ENCODE measurements around the gene CEACAM21.
A peak's percentile ranks its signal among the peaks of the same experiment; 100 is the strongest.
"Not testable (repeated sequence)": the region's sequence is repeated elsewhere in the genome, so short reads cannot be mapped to it uniquely, and the experiment has no call there.

Gene CEACAM21

DNA sequence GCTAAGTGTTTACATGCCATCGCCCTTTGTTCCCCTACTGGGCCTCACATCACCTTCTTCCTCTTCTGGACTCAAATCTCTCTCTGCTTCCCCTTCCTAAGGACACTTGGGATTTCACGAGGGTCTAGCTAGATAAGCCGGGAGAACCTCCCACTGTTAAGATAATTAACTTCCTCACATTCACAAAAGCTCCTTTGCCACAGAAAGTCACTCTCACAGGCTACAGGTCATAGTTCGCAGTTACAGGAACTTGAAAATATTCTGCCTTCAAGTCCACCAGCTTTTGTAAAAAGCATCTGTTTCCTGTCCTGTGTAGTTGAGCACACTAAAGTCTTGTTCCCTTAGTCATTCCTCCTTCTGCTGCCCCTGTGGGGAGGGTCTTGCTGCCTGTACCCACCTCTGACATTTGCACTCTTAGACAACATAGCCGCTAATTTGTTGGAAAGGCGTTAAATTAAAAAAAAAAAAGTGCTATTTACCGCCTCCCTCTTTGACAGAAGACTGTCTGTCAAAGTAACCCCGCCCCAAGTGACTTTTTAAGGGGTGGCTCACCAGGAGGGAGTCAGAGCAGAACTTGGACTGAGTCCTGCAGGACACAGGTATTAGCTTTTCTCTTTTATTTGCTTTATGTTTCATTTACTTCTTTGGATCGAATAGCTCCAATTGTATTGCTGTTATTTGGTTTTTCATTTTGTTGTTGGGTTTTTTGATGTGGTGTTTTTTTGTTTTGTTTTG is 26.8 kb upstream of the CEACAM21 start:
- peak; percentile 52 for DNase-seq (ENCODE audit: low read depth, low spot score)

- DNase-seq (ENCODE audit: low read depth, low spot score) = no peak
Observed at GRCh38 chr19:41549884-41550283, 26.1 kb upstream of the CEACAM21 start.

GRCh38 chr19:41551212-41551610 is 24.8 kb upstream of the CEACAM21 start:
- no peak for DNase-seq (ENCODE audit: low read depth, low spot score)

DNA sequence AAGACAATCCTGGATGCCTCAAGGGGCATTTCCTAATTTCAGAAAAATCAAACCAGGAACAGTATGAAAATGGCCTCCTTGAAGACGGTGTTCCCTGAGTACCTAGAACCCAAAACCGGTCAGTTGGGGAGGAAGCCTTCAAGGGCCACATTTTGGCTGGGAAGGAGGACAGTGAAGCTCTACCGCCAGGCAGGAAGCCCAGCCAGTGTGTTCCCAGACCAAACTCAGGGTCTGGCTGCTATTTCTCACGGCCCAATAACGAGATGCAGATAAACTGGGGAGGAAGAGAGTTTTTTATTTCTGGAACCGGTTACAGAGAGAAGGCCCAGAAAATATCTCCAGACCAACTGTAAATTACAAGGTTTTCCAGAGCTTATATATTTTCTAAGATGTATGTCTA is 24.3 kb upstream of the CEACAM21 start:
- no peak for DNase-seq (ENCODE audit: low read depth, low spot score)

- DNase-seq (ENCODE audit: low read depth, low spot score) = no peak
Observed at GRCh38 chr19:41552558-41552957, 23.4 kb upstream of the CEACAM21 start.

GRCh38 chr19:41553804-41554203 is 22.2 kb upstream of the CEACAM21 start:
- DNase-seq (ENCODE audit: low read depth, low spot score) = no peak

GRCh38 chr19:41554907-41555306 is 21.1 kb upstream of the CEACAM21 start:
- no peak for DNase-seq (ENCODE audit: low read depth, low spot score)

GRCh38 chr19:41555748-41556147 is 20.2 kb upstream of the CEACAM21 start:
- DNase-seq (ENCODE audit: low read depth, low spot score) = no peak

DNA sequence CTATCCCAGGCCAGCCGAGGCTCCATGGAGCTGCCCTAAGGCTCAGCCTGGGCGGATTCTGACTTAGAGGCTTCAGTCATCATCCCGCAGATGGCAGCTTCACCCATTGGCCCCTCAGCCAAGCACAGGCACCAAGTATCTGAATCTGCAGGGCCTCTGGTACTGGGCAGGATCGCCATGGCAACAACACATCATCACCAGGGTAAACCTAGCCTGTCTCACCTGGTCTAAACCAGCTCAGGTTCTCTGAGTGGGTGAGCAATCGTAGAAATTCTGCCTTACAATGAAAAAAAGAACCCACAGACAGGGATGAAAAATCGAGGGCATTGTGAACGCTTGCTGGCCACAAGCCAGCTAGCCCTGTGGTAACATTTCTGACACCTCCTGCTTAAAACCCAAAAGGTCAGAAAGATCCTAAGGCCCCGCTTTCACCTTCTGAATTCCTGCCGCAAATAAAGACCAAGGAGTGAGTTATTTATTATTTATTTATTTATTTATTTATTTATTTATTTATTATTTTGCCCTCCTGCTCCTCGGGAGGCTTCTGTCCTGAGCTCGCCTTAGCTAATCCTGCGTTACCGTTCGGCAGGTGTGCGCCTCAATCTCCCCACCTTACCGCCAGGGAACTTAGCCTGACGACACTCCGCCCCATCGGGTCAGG is 12.0 kb upstream of the CEACAM21 start:
- DNase-seq (ENCODE audit: low read depth, low spot score) = no peak

GRCh38 chr19:41564515-41565378 is 11.2 kb upstream of the CEACAM21 start:
- no peak for DNase-seq (ENCODE audit: low read depth, low spot score)

DNA sequence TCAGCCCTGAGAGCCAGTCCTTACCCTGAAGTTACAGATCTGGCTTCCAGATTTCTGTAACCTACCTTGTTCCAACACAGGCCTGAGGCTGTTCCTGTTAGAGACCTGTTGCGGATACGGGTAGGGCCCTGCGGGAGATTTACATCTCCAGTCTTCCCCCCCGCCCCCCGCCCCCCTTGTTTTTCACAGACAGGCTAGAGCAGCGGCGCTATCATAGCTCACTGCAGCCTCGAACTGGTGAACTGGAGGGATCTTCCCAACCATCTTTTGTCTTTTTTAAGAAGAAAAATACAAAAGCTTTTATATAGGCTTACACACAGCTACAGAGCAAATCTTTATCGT is 10.6 kb upstream of the CEACAM21 start:
- DNase-seq (ENCODE audit: low read depth, low spot score) = no peak

DNA sequence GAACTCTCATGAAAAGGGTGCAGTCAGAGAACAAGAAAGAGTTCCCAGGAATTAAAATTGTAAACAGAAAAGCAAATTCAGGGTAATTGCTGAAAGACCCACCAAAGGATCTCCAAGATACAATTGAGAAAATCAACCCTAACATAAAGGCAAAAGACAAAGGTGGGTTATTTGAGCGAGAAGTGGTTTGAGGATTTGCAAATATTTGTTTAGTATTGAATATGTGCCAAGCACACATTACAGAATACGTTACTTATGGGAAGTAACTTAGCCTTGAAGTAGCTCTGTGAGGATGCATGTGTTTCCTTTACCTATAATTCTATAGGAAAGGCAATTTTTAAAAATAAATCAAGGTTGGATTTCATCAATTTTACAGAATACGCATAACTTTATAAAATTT is 10.0 kb upstream of the CEACAM21 start:
- no peak for DNase-seq (ENCODE audit: low read depth, low spot score)

DNA sequence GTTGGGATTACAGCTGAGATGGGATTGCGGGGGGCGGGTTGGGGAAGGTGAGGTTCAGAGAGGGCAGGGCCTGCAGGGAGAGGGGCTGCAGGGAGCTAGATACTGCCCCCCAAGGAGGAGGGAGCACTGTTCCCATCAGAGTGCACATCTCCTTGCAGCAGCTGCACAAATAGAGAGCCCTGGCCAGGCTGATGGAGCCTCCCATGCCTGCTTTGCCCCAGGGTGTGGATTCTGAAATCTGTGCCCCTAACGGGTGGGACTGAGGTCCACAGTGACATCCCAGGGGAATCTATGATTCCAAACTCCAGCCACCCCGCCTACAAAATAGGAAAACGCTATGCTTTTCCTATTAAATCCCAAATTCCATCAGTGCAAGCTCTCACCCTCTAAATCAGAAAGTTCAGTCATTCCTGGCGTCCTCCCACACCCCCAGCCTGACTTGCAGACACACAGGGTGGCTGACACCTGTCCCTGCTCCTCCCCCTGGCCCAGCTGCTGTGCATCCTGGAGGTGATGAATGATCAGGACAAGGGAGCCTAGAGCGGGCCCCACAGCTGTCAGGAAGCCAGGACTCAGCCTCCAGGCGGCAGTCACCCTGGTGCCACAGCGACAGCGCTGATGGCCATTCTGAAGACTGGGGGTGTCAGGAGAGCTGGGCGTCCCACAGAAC is 6.3 kb upstream of the CEACAM21 start:
- no peak for DNase-seq (ENCODE audit: low read depth, low spot score)

DNA sequence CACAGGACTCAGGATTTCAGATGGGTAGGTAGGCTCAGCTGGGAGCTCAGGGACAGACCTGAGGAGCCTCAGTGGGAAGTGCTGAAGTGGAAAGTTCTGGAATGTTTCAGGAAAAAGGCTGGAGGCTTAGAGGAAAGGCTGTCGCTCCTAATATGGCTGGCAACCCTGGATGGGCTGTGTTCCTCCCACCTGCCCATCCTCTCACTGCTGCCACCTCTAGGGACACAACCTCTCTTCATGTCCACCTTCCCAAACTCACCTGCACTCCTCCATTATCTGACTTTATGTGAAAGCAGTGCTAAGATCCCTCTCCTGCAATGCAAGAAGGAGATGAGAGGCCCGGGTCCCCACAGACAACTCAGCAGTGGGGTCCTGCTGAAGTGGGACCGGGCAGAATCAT is 5.8 kb upstream of the CEACAM21 start:
- no peak for DNase-seq (ENCODE audit: low read depth, low spot score)

- DNase-seq (ENCODE audit: low read depth, low spot score) = peak; percentile 74
Observed at GRCh38 chr19:41570639-41571112, 5.3 kb upstream of the CEACAM21 start.

DNA sequence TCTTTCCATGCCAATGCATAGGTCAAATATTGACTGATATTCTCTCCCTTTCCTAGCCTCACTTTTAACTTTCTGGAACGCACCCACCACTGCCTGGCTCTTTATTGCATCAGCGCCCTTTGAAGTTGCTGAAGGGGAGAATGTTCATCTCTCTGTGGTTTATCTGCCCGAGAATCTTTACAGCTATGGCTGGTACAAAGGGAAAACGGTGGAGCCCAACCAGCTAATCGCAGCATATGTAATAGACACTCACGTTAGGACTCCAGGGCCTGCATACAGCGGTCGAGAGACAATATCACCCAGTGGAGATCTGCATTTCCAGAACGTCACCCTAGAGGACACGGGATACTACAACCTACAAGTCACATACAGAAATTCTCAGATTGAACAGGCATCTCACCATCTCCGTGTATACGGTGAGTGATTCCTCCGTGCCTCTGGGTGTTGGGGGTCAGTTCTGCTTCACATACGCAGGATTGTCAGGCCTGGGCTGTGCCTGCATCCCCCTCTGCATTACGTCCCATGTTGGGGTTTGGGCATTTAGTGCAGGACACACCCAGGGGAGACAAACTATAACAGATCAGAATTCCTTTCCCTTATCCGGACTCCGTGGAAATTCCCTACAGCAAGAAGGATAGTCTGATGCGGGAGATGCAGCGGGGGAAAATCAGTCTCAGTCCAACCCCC is 1.3 kb downstream of the CEACAM21 start:
- no peak for DNase-seq (ENCODE audit: low read depth, low spot score)

DNA sequence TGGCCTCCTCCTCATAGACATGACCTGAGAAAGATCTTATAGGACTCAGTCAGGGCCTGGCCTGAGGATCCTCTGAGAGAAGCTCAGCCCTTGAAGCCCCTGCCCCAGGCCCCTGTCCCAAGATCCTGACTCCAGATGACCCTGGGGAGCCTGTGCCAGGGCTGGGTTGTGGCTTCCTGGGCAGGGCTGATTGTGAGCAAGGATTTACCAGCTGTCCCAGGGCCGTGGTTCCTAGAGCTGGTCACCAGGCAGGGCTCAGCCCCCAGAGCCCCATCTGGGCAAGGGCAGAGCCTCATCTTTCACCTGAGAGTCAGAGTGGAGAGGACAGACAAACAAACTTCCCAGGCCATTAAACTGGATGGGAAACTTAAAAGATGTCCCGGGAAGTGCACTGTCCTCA is 1.9 kb downstream of the CEACAM21 start:
- no peak for DNase-seq (ENCODE audit: low read depth, low spot score)

- no peak for DNase-seq (ENCODE audit: low read depth, low spot score)
Observed at GRCh38 chr19:41578886-41579285, 2.9 kb downstream of the CEACAM21 start.

- DNase-seq (ENCODE audit: low read depth, low spot score) = not testable (repeated sequence)
Observed at GRCh38 chr19:41581068-41581467, 5.1 kb downstream of the CEACAM21 start.

GRCh38 chr19:41582577-41583182 is 6.7 kb downstream of the CEACAM21 start:
- not testable (repeated sequence) for DNase-seq (ENCODE audit: low read depth, low spot score)

DNA sequence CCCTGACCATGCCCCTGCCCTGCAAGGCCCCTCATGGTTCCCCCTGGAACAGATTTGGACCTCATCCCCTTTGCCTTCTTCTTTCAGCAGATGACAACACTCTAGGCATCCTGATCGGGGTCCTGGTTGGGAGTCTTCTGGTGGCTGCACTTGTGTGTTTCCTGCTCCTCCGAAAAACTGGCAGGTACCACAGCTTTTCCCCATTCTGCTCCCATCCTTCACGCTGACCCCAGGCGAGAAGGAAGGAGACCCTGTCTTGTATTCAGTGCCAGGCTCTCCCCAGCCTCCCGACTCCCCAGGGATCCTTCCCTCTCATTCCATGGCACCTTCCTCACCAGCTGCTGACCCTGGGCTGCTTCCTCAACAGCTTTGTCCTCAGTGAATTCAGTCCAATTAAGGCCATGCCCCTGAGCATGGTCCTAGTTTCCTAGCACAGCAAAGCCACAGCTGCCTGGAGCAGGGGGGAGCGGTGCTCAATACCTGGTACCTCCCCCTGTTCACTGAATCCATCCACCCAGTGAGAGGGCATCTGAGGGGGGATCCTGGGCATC is 8.4 kb downstream of the CEACAM21 start:
- no peak for DNase-seq (ENCODE audit: low read depth, low spot score)
